ENCODE measurements around the gene CES2. TPM values are rescaled to one million over a fixed set of nuclear protein-coding genes. Genes with fewer than 3 reads are reported as not detected.

The CES2 gene
- total and polyA plus RNA-seq, 2 of the 8 experiments (the other 6 are each of a cell fraction or from before 2014, with no cell fraction given) = 8.6 to 14.7 TPM

- no peak overlapping the region for H2AFZ ChIP-seq (ENCODE audit: low read length)
- CTCF ChIA-PET (ENCODE audit: partially characterized antibody) = interaction anchor here (0.7 to 5.5 kb wide), 8 partner anchors 15 to 172 kb away, joined by 3 to 44 read pairs (median 7); no protein-coding TSS in a partner anchor
Observed at GRCh38 chr16:66932076-66932475, 3.2 kb upstream of the CES2 start.

More at GRCh38 chr16:66932076-66932475, 3.2 kb upstream of the CES2 start:
- FAIRE-seq (no peak), DNase-seq (ENCODE audit: low read depth in 1 of 2, low spot score in 2 of 2) (no peak)
- Histone ChIP-seq H3K56ac (replicated peaks; ENCODE audit: insufficient read length, low read depth, low read length) (no peak overlapping the region), H3K23me2 (ENCODE audit: low read depth, low read length) (peaks cover 15% of the 10 kb centered on the region; the same call in 1 of the 2 replicates), H3K36me3 (ENCODE audit: control insufficient read depth in 2 of 4, insufficient read depth in 4 of 4, low read length in 3 of 4) (peaks cover 0 to 3% (median under 1%) of the 10 kb centered on the region in 4 experiments; a peak in 3 of 8 replicates), H4K20me1 (replicated peaks in 1 of 2; ENCODE audit: control insufficient read depth in 1 of 2, insufficient read depth in 2 of 2, low read length in 2 of 2) (peaks cover 2% of the 10 kb centered on the region in 2 experiments), H3K9ac (replicated peaks in 1 of 4; ENCODE audit: extremely low read depth in 1 of 4, low read depth in 3 of 4, low read length in 3 of 4) (no peak overlapping the region), H3K4me3 (ENCODE audit: extremely low read depth in 1 of 4, insufficient read depth in 2 of 4, low read depth in 3 of 4, low read length in 4 of 4) (no peak overlapping the region), H2AK5ac (ENCODE audit: low read depth, low read length) (no peak overlapping the region), H3K18ac (ENCODE audit: extremely low read depth, low read length) (no peak overlapping the region), H2BK5ac (ENCODE audit: low read depth, low read length) (no peak overlapping the region), H3K4ac (replicated peaks; ENCODE audit: insufficient read length, low read depth, low read length) (no peak overlapping the region), H4K5ac (ENCODE audit: insufficient read length, low read depth, low read length) (no peak overlapping the region), H2BK12ac (ENCODE audit: low read depth, low read length) (no peak overlapping the region), H3K4me1 (replicated peaks in 1 of 4; ENCODE audit: control insufficient read depth in 3 of 4, insufficient read depth in 4 of 4, low read length in 3 of 4) (peaks cover 0 to 11% (median 7%) of the 10 kb centered on the region in 4 experiments; a peak in 4 of 7 replicates), H3K79me1 (ENCODE audit: low read depth, low read length) (no peaks in the 10 kb centered on the region; the same call in 1 of the 2 replicates), H2BK120ac (replicated peaks; ENCODE audit: low read depth, low read length) (no peak overlapping the region), H3K23ac (ENCODE audit: insufficient read length) (no peak overlapping the region), H3K79me2 (ENCODE audit: control insufficient read depth in 1 of 2, insufficient read depth in 2 of 2, low read length in 2 of 2) (no peaks in the 10 kb centered on the region; a peak in 1 of 4 replicates), H2BK20ac (ENCODE audit: low read length) (no peak overlapping the region), H2BK15ac (ENCODE audit: low read length) (no peak overlapping the region), H3K27me3 (replicated peaks in 1 of 4; ENCODE audit: control insufficient read depth in 3 of 4, extremely low read depth in 1 of 4, insufficient read depth in 3 of 4, low read length in 3 of 4) (peaks cover 0 to 13% (median 8%) of the 10 kb centered on the region in 4 experiments; a peak in 4 of 7 replicates), H4K8ac (ENCODE audit: extremely low read depth, insufficient read depth, low read length) (peak overlapping the region; percentile 40; the same call in 1 of the 2 replicates), H4K91ac (replicated peaks; ENCODE audit: insufficient read length, low read length) (no peak overlapping the region), H3K14ac (ENCODE audit: insufficient read length) (no peak overlapping the region), H3K9me3 (ENCODE audit: insufficient read depth in 2 of 2, low read depth in 1 of 2, low read length in 1 of 2) (no peaks in the 10 kb centered on the region), H3K4me2 (ENCODE audit: insufficient read depth in 1 of 2, low read depth in 2 of 2, low read length in 2 of 2) (no peak overlapping the region), H3K27ac (ENCODE audit: low read depth, low read length) (no peak overlapping the region)
- TF ChIP-seq YY1 (IDR thresholded peaks at IDR 0.05; ENCODE audit: low read depth, low read length) = no peak
- TF ChIP-seq CTBP2 (IDR thresholded peaks at IDR 0.05; ENCODE audit: borderline replicate concordance, insufficient read depth, insufficient read length, low read length) = no peak
- no peak for TF ChIP-seq POU5F1 (IDR thresholded peaks at IDR 0.05; ENCODE audit: low read depth, low read length)
- no peak for TF ChIP-seq CEBPB (IDR thresholded peaks at IDR 0.05; ENCODE audit: low read depth, low read length)
- TF ChIP-seq CHD2 (IDR thresholded peaks at IDR 0.05; ENCODE audit: low read length) = no peak
- POLR2A ChIA-PET (ENCODE audit: partially characterized antibody) = interaction anchor here (2.0 kb wide), 1 partner anchor 51 kb away, joined by 7 read pairs; the partner anchor contains the start of gene PDP2
- WGBS, 2 experiments (ENCODE audit: extremely low coverage in 1 of 2, insufficient coverage in 1 of 2, insufficient read length in 1 of 2, insufficient replicate concordance in 2 of 2, low coverage in 1 of 2, low lambda C conversion rate in 2 of 2, missing lambda C conversion rate in 1 of 2) = 92% methylated on average over 4 of the region's 4 CpGs; no CpG with 5 or more reads in 1 of the 2 experiments

All from H1 (cell line).